HG03025 (cell line): ENCODE measurements around the gene CDX1.

Source experiments
- ATAC-seq: cut with Tn5 transposase; IDR thresholded peaks from one replicate; pipeline ENCODE4 v1.9.1; 2021; ENCODE audit warnings: mild to moderate bottlenecking, moderate library complexity; ENCODE audit not compliant: unreplicated experiment, low FRiP score

Gene CDX1

DNA sequence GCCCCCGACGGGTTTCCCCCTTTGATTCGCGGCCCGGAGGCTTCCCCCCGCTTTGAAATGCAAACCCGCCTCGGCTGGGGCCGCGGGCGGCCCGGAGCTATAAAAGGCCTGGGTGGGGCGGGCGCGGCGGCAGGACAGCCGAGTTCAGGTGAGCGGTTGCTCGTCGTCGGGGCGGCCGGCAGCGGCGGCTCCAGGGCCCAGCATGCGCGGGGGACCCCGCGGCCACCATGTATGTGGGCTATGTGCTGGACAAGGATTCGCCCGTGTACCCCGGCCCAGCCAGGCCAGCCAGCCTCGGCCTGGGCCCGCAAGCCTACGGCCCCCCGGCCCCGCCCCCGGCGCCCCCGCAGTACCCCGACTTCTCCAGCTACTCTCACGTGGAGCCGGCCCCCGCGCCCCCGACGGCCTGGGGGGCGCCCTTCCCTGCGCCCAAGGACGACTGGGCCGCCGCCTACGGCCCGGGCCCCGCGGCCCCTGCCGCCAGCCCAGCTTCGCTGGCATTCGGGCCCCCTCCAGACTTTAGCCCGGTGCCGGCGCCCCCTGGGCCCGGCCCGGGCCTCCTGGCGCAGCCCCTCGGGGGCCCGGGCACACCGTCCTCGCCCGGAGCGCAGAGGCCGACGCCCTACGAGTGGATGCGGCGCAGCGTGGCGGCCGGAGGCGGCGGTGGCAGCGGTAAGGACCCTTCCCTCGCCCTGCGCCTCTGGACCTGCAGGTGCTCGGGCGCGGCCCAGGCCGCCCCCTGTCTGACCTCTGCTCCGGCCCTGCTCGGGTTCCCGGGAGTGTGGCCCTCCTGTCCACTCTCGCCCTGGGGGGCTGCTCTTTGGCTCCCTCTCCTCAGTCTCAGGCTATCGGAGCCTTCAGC is at the start of gene CDX1:
Gene CDX1 (plus strand): TSS at position 129 of the 862 bp plus-strand sequence. CDS start 99 bp downstream, at position 228.
- ATAC-seq, result no peak

DNA sequence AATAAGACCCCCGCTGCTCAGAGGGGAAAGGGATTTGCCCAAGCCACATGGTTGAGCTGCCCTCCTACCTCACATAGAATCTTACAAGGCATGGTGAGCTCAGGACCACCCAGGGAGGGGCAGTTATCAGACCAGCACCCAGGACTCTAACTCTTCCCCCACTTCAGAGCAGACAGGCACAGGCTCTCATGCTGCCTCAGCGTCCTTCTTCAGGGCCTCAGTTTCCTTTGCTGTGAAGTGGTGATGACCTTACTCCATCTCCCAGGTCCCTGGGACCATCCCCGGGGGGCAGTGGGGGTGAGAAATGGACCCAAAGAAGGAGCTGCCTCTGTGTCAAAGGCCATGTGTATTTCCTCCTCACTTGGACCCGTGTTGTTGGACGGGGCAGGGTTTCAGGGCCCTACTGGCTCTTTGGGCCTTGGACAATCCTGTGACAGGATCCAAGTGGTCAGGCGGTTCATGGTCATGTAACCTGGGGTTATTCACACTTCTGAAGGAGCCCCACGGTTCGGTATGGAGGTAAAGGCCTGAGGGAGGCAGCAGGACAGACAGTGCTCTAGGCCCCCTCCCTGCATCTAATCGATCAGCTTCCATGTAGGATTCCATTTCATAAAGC is 48.5 kb upstream of the CDX1 start:
- no peak for ATAC-seq

DNA sequence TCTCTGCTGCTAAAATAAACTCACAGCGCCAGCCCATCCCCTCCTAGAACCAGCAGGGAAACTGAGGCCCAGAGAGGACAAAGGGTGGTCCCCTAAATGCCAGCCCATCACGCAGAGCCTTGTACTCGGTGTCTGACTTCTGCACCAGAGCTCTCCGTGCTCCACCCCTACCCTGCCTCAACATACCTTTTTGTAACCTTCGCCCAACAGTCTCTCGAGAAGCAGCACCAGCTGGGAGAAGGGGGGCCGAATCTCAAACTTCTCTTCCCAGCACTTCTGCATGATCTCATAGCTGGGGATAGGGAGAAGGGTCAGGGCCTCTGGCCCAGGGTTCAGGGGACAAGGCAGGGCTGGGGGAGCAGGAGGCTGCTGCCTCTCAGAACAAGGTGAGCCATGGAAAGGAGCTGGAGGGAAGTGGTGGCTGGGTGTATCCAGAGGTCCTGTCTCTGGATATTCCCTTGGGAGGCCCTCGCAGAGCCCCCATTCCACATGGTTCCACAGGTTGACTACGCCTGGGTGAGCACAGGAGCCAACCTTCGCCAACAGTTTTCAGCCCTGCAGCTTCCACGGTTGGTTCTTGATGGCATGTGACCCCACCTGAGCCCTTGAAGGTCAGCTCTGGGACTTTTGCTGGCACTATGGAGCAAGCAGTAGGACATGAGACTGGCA is 47.9 kb upstream of the CDX1 start:
- no peak for ATAC-seq

DNA sequence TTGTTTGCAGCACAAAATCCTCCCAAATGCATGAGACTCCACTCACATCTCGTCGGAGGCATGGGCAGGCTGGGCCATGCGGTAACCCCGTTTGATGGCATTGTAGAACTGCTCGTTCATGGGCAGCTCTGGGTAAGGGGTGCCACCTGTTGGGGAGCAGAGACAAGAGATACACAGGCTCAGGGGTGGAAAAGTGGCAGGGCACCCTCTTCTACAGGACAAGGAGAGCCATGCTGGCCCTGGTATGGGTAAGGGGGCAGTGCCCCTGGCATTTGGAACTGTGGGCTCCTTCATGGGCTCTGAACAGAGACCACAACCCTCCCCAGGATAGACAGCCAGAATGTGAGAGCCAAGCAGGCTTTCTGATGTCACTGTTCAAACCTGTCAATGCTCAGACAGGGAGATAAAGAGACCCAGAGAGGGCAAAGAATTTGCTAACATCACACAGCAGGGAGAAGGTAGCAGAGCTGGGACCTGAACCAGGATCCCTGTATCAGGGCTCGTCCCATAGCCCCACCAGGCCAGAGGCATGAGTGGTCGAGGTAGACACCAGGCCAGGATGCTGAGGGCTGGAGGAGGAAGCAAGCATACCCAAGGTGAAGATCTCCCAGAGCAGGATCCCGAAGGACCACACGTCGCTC is 47.0 kb upstream of the CDX1 start:
- no peak for ATAC-seq

DNA sequence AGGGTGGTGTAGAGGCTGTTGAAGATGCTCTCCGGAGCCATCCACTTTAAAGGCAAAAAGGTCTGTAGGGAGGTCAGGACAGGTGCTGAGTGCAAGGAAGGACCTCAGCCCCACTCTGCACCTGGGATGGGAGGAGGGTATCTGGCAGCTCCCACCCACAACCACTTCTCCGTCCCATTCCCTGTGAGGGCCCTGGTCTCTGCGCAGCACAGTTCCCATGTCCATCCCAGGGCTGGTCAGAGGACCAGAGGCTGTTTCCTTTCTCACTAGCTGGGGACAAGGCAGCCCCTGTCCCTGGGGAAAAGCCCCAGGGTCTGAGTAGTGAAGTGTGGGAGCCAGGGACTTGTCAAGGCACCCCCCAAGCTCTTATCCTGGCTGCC is 46.5 kb upstream of the CDX1 start:
- no peak for ATAC-seq

DNA sequence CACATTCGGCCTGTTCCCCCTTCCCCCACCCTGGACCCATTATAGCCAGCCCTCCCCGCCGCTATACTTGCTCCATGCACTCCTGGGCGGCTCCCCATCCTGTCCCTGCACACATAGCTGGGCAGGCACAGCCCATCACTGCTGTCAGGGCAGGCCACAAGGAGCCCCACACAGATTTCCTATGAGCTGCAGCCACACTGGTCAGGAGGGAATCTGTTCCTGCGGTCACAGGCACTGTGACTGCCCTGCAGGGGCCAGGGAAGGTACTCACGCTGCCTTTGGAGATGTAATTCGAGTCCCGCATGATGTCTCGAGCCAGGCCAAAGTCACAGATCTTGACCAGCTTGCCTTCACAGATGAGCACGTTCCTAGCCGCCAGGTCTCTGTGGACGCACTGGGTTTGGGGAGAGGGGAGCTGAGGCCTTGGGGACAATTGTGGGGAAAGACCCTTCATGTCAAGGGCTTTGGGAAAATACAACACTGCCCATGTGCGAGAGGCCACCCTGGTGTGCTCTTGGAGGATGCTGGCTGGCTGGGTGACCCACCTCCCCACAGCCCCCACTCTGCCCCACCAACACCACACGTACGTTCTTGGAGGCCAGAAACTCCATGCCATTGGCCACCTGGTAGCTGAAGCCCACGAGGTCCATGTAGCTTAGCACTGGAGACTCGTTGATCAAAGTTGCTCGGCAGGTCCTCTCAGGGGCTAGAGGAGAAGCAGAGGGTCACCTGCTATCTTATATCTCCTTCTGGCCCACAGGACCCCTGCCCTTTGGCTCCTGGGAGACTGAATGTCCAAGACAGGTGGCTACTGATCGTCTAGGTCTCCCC is 45.7 kb upstream of the CDX1 start:
- no peak for ATAC-seq

DNA sequence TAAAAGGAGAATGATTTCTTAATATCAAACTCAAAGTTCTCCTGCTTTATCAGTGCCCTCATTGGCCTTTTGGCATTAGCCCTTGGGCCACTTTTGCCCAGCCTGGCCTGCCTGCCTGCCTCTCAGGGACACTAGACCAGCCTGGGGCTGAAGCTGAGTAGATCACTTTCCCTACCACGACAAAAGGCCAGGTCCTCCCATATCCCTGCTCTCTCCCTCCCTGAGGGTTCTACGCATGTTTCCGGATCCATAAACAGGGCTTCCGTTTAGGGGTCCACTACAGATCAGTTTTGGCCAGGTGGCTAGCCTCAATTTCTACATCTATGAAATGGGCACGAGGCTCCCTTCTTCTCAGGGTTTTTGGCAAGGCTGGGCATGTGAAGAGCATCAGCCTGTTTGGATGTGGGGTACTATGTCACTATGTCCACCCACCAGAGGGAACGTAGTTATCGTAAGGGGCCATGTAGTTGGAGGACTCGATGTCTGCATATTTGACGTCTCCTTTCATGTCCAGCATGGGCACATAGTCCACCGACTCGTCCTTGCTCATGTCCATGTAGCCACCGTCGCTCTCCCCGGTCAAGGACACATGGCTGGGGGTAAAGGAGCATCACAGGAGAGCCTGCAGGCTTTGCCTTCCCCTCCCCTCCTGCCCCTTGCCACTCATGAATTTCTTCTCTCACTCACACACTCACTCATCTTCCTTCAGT is 45.0 kb upstream of the CDX1 start:
- no peak for ATAC-seq

DNA sequence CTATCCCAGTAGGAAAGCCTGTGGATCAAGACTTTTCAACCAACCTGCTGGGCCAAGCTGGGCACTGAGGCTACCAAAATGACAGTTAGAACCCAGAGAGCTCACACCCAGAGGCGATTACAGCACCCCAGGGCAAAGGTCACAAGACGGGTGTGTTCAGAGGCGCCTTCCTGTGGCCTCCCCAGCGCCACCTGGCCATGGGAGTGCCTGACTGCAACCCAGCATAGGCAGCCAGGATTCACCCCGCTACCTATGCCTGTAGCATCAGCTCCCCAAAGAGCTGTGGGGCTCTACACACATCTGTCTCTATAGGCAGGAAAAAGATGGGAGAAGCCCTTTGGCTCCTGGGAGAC is 44.4 kb upstream of the CDX1 start:
- ATAC-seq, result peak; percentile 75

DNA sequence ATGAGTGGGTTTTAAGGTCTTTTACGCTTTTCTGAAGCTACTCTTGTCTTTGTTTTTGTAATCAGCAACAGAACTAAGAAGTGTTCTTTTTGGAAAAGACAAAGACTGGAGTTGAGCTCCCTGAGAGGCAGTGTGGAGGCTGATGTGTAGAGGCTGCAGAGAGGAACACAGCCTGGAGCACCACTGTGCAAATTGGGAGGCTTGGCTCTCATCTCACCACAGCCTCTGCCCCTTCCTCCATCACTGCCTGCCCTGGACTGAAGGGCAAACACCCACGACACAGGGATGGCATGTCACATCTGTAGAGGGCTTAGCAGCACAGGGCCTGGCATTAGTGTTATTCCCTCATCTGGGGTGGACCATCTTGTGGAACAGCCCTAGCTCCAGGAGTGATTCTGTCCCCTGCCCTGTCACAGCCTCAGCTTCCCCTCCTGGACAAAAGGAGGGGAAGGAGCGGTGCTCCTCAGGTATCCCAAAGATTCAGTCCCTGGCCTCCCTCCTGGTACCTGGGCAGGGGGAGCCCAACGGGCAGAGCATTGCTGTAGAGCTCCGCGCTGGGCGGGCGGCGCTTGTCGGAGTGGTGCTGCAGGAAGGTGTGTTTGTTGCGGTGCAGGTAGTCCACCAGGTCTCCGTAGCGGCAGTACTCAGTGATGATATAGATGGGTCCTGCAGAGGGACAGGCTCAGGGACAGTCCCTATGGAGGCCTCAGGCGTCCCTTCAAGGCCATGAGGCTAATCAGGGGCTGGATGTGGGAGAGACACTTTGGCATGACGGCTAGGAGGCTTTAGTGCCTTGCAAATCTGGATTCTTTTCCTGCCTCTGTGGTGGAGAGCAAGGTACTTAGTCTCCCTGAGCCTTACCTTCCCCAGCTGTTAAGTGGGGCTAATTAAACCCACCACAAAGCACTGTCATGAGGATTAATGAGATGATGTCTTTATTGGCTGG is 43.8 kb upstream of the CDX1 start:
- ATAC-seq, result no peak

DNA sequence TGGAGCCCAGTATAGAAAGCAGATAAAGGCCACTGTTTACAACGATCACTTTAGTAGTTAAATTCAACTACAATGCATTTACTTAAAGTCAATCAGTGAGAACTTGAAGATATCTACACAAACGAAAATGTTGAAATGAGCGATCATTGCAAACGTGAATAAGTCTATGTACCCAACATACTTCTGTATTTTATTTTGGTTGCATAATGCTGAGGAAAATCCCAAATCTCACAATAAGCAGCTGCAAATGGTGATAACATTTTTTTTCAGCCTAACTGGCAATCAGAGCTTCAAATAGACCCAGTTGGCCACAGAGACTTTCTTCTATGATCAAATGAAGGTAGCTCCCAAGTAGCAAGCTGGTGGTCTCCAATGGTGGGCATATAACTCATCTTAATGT is 43.0 kb upstream of the CDX1 start:
- no peak for ATAC-seq

DNA sequence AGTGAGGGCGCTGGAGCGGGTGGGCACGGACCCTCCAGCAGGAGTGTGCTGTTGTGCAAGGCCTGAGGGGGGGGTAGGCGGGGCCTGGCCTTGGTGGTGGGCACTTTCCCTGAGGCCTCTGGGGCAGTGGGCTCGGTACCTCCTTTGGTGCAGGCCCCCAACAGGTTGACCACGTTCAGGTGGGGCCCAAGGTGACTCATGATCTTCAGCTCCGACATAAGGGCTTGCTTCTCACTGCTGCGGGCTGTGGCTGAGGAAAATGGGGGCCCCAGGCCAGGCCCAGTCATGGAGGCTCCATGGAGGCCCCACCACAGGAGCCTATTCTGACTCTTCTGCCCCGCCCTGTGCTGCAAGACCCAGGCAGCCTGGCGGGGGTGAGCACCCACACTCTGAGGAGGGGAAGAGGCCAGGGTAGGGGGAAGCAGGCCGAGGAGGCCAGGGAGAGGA is 42.4 kb upstream of the CDX1 start:
- no peak for ATAC-seq

DNA sequence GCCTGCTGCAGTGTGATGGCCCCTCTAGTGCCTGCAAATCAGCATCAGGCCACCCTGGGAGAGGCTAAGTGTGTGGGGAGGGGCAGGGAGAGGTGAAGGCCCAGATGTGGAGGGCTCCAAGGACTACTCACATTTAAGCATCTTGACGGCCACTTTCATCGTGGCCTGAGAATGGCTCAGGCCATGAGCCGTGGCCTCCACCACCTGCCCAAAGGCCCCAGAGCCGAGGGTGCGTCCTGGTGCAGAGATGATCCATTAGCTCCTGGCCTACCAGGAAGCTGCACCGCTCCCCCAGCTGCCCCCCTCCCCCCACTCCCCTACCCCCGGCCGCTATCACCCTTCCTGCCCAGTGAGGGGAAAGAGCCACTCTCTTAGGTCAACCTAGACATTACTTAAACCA is 42.0 kb upstream of the CDX1 start:
- ATAC-seq, result no peak

DNA sequence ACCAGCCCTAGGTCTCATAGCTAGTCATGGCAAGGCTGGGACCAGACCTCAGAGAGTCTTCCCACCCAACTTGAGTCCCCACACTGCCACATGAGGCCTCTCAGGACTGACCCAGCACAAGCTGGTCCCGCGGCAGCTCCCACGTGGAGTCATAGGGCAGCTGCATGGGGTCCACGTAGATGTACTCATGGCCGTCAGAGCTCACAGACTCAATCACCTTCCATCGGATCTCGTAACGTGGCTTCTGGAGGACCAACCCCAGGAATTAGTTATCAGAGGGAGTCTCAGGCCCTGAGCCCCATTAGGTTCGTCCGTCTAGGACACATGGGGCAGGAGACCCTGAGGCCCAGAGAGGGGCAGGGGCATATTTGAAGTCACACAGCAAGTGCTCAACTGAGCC is 41.2 kb upstream of the CDX1 start:
- ATAC-seq, result no peak

DNA sequence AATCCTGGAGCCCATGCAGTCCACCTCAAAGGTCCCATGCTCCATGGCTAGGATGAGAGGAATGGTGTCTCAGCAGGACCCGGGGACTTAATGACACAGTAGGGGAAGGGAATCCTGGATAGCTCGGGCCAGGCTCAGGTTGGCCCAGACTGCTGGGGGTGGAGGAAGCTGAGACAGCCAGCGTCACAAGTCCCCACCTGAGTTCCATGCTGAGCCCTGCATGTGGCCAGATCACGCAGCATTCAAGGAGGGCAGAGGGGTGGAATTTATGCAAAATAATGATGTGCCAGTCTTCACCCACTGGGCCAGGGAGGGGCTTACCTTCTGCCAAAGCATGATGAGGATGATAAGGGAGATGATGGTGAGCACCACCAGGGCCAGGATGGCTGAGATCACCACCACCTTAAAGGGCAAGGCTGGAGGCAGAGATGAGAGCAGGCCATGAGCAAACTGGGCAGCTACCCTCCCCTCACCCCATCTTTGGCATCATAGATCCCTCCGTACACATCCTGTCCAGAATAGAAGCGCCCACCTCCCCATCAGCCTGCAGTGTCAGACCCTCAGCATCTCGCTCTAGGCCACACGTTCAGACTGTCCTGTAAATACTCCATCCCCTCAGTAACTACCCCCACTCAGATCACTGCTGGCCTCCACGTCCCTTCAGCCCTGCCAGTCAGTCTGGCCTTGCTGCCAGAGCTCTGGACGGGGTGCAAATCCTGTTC is 40.2 kb upstream of the CDX1 start:
- no peak for ATAC-seq

DNA sequence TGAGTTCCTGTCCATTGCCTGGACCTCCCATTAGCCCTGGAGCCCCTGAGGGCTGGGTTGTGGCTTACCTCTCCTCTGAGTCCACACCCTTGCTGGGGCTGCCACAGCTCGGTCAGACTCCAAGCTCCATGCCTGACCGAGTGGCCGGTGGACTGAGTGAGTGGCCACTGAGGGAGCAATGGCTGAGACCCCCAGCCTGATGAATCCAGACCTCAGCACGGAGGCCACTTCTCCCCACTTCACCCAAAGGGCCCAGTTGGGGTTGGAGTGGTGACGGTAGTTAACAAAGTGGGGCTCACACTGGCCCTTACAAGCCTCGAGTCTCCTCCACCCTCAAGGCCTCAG is 39.7 kb upstream of the CDX1 start:
- no peak for ATAC-seq

DNA sequence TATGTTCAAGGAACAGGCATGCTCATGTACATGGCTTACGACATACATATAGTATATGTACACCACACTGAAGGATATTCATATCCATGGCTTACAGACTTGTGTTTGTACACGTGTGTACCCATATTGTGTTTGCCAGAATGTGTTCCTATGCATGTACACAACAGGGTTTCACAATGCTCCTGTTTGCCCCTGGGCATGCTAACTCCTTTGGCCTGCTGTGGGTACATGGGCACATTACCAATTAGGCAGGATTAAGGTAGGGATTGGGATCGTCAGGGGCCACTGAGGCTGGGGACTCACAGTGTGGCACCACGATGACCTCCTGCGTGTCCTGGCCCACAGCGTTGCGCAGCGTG is 37.1 kb upstream of the CDX1 start:
- ATAC-seq, result no peak

DNA sequence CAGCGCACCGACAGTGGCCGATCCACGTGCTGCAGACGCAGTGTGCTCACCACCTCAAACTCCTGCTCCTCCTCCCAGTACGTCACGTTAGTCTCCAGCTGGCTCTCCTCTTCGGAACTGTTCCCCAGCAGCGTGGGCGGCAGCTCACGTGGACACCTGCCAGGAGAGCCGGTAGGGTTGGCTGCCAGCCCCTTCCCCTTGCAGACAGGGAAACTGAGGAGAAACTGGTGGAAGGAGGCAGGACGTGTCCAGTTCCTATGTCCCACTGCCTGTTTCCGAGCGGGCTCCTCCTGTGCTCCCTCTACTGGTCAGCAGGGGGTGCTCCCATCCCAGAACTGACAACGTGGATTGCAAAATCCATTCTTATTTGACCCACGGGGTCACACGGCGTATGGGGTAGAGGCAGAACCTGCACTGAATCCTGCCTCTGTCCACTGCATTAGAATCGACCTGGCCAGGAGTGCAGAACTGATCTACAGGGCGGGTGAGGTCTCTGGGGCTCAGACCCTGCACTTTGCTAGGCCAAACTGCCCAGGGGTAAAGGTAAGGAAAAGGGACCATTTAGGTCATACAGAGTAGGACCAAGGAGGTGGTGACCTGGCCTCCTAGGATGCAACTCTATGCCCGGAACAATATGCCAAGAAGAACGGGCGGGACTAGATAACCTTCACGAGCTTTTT is 36.6 kb upstream of the CDX1 start:
- ATAC-seq, result no peak

DNA sequence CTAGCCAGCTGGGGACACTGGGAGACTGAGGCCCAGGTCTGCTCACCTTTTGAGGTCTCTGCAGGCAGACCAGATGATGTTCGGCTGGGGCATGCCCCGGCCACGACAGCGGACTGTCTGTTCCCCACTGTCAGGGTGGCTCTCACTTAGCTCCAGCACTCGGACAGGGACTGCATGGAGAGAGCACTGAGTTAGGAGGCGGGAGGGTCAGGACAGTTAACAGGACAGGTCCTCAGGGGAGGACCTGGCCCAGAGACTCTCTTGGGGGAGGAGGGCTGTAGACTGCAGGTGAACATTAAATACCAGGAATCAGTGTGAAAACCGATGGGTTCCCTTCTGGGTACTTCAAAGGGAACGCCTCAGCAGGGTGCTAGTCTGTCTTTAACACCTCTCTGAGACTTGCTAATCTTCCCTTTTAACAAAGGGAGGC is 36.1 kb upstream of the CDX1 start:
- no peak for ATAC-seq
